ENCODE data around the gene KRTAP10-9.

DNA sequence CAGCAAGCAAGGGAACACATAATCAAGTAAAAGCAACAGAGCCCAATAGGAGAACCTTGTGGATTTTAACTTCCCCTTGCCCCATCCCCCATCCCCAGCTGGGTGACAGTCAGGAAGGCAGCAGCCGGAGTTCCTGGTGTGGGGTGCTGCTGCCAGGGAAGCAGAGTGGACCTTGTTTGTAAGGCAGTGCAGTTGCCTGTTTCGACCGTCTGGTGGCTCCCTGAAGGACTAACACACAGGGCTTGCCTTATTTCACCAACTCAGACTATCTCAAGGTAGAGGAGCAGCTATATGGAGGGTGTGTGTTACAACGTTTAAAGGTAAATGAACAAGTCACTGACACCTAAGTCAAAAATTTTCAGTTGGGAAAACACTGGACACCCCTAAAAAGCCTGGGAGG is 8.4 kb upstream of the KRTAP10-9 start:
- TF ChIP-seq EZH2 (IDR thresholded peaks at IDR 0.05; ENCODE audit: low read length, missing control alignments), result no peak
- TF ChIP-seq, protein P1, sequence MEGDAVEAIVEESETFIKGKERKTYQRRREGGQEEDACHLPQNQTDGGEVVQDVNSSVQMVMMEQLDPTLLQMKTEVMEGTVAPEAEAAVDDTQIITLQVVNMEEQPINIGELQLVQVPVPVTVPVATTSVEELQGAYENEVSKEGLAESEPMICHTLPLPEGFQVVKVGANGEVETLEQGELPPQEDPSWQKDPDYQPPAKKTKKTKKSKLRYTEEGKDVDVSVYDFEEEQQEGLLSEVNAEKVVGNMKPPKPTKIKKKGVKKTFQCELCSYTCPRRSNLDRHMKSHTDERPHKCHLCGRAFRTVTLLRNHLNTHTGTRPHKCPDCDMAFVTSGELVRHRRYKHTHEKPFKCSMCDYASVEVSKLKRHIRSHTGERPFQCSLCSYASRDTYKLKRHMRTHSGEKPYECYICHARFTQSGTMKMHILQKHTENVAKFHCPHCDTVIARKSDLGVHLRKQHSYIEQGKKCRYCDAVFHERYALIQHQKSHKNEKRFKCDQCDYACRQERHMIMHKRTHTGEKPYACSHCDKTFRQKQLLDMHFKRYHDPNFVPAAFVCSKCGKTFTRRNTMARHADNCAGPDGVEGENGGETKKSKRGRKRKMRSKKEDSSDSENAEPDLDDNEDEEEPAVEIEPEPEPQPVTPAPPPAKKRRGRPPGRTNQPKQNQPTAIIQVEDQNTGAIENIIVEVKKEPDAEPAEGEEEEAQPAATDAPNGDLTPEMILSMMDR (conservative IDR thresholded peaks at IDR 0.05 in 1 of 2, IDR thresholded peaks at IDR 0.05 in 1 of 2; ENCODE audit: low read depth in 1 of 2, low read length in 2 of 2), result no peak

All from fibroblast of lung (primary cell).